ENCODE data around the gene TWNK. TPM values are rescaled to one million over a fixed set of nuclear protein-coding genes. Genes with fewer than 3 reads are reported as not detected.

The TWNK gene
- total RNA-seq, 1 experiment from 2014 or later = 38.7 TPM

- Histone ChIP-seq H3K79me1 (ENCODE audit: insufficient read depth, low read depth, low read length, poor library complexity, severe bottlenecking) (no peaks in the 10 kb centered on the region), H3K27me3 (ENCODE audit: insufficient read depth, low read length) (peaks cover 4% of the 10 kb centered on the region; the same call in 1 of the 2 replicates), H4K5ac (ENCODE audit: insufficient read length, low read depth, low read length) (no peak overlapping the region), H3K56ac (ENCODE audit: insufficient read length, low read depth, low read length) (no peak overlapping the region), H4K8ac (replicated peaks; ENCODE audit: insufficient read length, low read depth, low read length) (no peak overlapping the region), H2BK5ac (ENCODE audit: insufficient read length, low read length) (no peak overlapping the region), H2AFZ (ENCODE audit: low read length) (no peak overlapping the region), H2BK120ac (ENCODE audit: low read depth, low read length, poor library complexity, severe bottlenecking) (no peak overlapping the region), H3K18ac (ENCODE audit: insufficient read length, low read depth, low read length) (no peak overlapping the region), H3K27ac (ENCODE audit: insufficient read length, low read depth, low read length) (no peak overlapping the region), H3K9ac (ENCODE audit: extremely low read depth, insufficient read length, low read length) (no peak overlapping the region), H2BK20ac (ENCODE audit: low read depth, low read length, poor library complexity, severe bottlenecking) (no peak overlapping the region), H3K23ac (ENCODE audit: insufficient read length, low read depth, low read length) (no peak overlapping the region), H3K23me2 (ENCODE audit: insufficient read length, low read depth, low read length, poor library complexity, severe bottlenecking) (peaks cover 13% of the 10 kb centered on the region), H2AK5ac (ENCODE audit: insufficient read length, low read length) (no peak overlapping the region), H3K4me2 (ENCODE audit: insufficient read depth, insufficient read length, low read length) (no peak overlapping the region), H3K79me2 (ENCODE audit: insufficient read depth, low read length) (no peaks in the 10 kb centered on the region), H4K20me1 (ENCODE audit: control insufficient read depth, insufficient read depth, insufficient read length) (no peaks in the 10 kb centered on the region), H3K9me3 (ENCODE audit: control insufficient read depth, low read depth, low read length) (no peaks in the 10 kb centered on the region), H3T11ph (ENCODE audit: low read length) (no peak overlapping the region), H3K4ac (ENCODE audit: low read depth, low read length) (no peak overlapping the region), H3K14ac (ENCODE audit: insufficient read depth, low read length) (no peak overlapping the region), H3K4me1 (ENCODE audit: insufficient read depth, low read length) (no peaks in the 10 kb centered on the region), H4K91ac (ENCODE audit: insufficient read length, low read depth, low read length) (no peak overlapping the region), H2BK12ac (ENCODE audit: insufficient read length, low read depth, low read length) (no peak overlapping the region), H2BK15ac (ENCODE audit: low read depth, low read length) (no peak overlapping the region)
- TF ChIP-seq CTCF (conservative IDR thresholded peaks at IDR 0.05) = no peak
- no peaks in the 10 kb centered on the region for H3K36me3 Mint-ChIP-seq (ENCODE audit: insufficient read depth in 1 of 3, low read depth in 3 of 3)
- H3K4me3 Mint-ChIP-seq = no peak overlapping the region
- peaks cover 80% of the 10 kb centered on the region for H3K27me3 Mint-ChIP-seq (ENCODE audit: low read depth)
- peaks cover 14 to 25% of the 10 kb centered on the region in 2 experiments for H3K4me1 Mint-ChIP-seq
- no CpG with 5 or more reads among the region's 7 CpGs for WGBS (ENCODE audit: extremely low coverage, insufficient read length, low lambda C conversion rate)
- no peak for DNase-seq
- no peaks in the 10 kb centered on the region; a peak in 1 of 5 replicates for H3K9me3 Mint-ChIP-seq
- H3K27ac Mint-ChIP-seq = no peak overlapping the region
Measured at GRCh38 chr10:101035314-101035713, 48.0 kb downstream of the TWNK start.
